K562 (cell line): ENCODE measurements around the gene LOXL4. TPM values are rescaled to one million over a fixed set of nuclear protein-coding genes. Genes with fewer than 3 reads are reported as not detected.

Experiments
- CBFA2T2 ChIP-seq: fragments of 450-650 bp; conservative IDR thresholded peaks from 2 replicates; pipeline ENCODE4 v1.6.1; 2017; ENCODE audit warnings: mild to moderate bottlenecking
- CC2D1A ChIP-seq: fragments of 450-650 bp; IDR thresholded peaks from 2 replicates; pipeline ENCODE4 v1.6.1; 2017; ENCODE audit warnings: mild to moderate bottlenecking
- HDAC2 ChIP-seq: fragments of 450-650 bp; IDR thresholded peaks from 2 replicates; pipeline ENCODE4 v1.6.1; 2016; ENCODE audit warnings: mild to moderate bottlenecking
- HSF4 ChIP-seq: fragments of 250-450 bp; sonication (Bioruptor Pico); IDR thresholded peaks from 2 replicates; pipeline ENCODE4 v2.1.2; 2022; ENCODE audit warnings: mild to moderate bottlenecking, moderate library complexity, borderline replicate concordance
- MAFG ChIP-seq: fragments of 450-650 bp; conservative IDR thresholded peaks from 2 replicates; pipeline ENCODE4 v1.6.1; 2016; ENCODE audit warnings: missing genetic modification characterization, missing compliant biosample characterization
- MTA2 ChIP-seq: fragments of 450-650 bp; IDR thresholded peaks from 2 replicates; pipeline ENCODE4 v1.6.1; 2016; ENCODE audit warnings: low read depth
- NFXL1 ChIP-seq: fragments of 450-650 bp; formaldehyde crosslinking; IDR thresholded peaks from 2 replicates; pipeline ENCODE4 v1.4.0; 2021; ENCODE audit warnings: mild to moderate bottlenecking
- NR1H2 ChIP-seq: sonication (generic); formaldehyde crosslinking; IDR thresholded peaks from 2 replicates; pipeline ENCODE4 v1.4.0; 2020; ENCODE audit warnings: mild to moderate bottlenecking, missing genetic modification reagents
- PHF20 ChIP-seq: fragments of 450-650 bp; IDR thresholded peaks from 2 replicates; pipeline ENCODE4 v1.6.1; 2018; ENCODE audit not compliant: partially characterized antibody
- POLR2AphosphoS5 ChIP-seq: IDR thresholded peaks from 2 replicates; pipeline ENCODE4 v1.6.1; 2011; ENCODE audit warnings: mild to moderate bottlenecking, low read depth, low read length, moderate library complexity; ENCODE audit not compliant: control insufficient read depth, insufficient read depth
- PREB ChIP-seq: sonication (generic); formaldehyde crosslinking; IDR thresholded peaks from 2 replicates; pipeline ENCODE4 v1.8.1; 2023; ENCODE audit warnings: mild to moderate bottlenecking, missing genetic modification reagents
- RCOR1 ChIP-seq, 2 experiments: IDR thresholded peaks; 2 replicates each; pipeline ENCODE4 v1.6.1; 2012; ENCODE audit warnings: low read depth in 2 of 2, low read length in 2 of 2, borderline replicate concordance in 1 of 2, improper control_type of control experiment in 1 of 2
- SAP30 ChIP-seq: fragments of 200-600 bp; sonication (generic); IDR thresholded peaks from 2 replicates; pipeline ENCODE4 v1.6.1; 2012; ENCODE audit warnings: borderline replicate concordance, low read depth, mild to moderate bottlenecking, moderate library complexity, low read length, control low read depth, inconsistent platforms; ENCODE audit not compliant: insufficient read depth, poor library complexity, severe bottlenecking
- TCF3 ChIP-seq: sonication (generic); formaldehyde crosslinking; IDR thresholded peaks from 2 replicates; pipeline ENCODE4 v1.4.0; 2020; ENCODE audit warnings: mild to moderate bottlenecking, missing genetic modification reagents
- TEAD4 ChIP-seq, 2 experiments: sonication (generic) in 1 of 2; formaldehyde crosslinking in 1 of 2; IDR thresholded peaks; 2 replicates each; pipeline versions ENCODE4 v1.6.1 to v1.8.0; 2012 to 2022; ENCODE audit warnings: borderline replicate concordance in 1 of 2, inconsistent platforms in 1 of 2, low read length in 1 of 2, mild to moderate bottlenecking in 1 of 2, missing genetic modification reagents in 1 of 2
- ZBTB33 ChIP-seq: sonication (generic); formaldehyde crosslinking; IDR thresholded peaks from 2 replicates; pipeline ENCODE4 v1.8.1; 2023; ENCODE audit warnings: mild to moderate bottlenecking, missing genetic modification reagents
- ZFX ChIP-seq: sonication (generic); formaldehyde crosslinking; IDR thresholded peaks from 2 replicates; pipeline ENCODE4 v1.8.0; 2022; ENCODE audit warnings: mild to moderate bottlenecking, missing genetic modification reagents, moderate library complexity
- ZNF143 ChIP-seq: sonication (generic); formaldehyde crosslinking; IDR thresholded peaks from 2 replicates; pipeline ENCODE4 v1.9.0; 2022; ENCODE audit warnings: mild to moderate bottlenecking, missing genetic modification reagents
- ZNF24 ChIP-seq: fragments of 450-650 bp; IDR thresholded peaks from 2 replicates; pipeline ENCODE4 v1.6.1; 2016
- ZNF75A ChIP-seq: fragments of 450-650 bp; formaldehyde crosslinking; IDR thresholded peaks from 2 replicates; pipeline ENCODE4 v1.4.0; 2020; ENCODE audit warnings: mild to moderate bottlenecking
- ZNF830 ChIP-seq: fragments of 250-450 bp; sonication (Bioruptor Pico); IDR thresholded peaks from 2 replicates; pipeline ENCODE4 v1.5.0; 2021; ENCODE audit warnings: mild to moderate bottlenecking
- polyA plus RNA-seq, 8 experiments: library from polyadenylated mRNA; depleted of rRNA in 4 of 8; stranded (reverse) in 5 of 8; unstranded in 3 of 8; fragments of >200 nt; fragmentation: Nextera tagmentation in 2 of 8; fragmentation: Illumina TruSeq in 1 of 8; extraction: Ambion mirVana in 2 of 8; extraction: Trizol in 1 of 8; gene quantifications; 2 replicates each; pipeline versions ENCODE4 v1.2.1 to v1.2.3, GENCODE V29; 2011 to 2014; ENCODE audit warnings: inconsistent platforms in 1 of 8, missing spikeins in 1 of 8
- total RNA-seq, 7 experiments: library from RNA; depleted of rRNA in 6 of 7; stranded (reverse); fragments of >200 nt in 6 of 7; fragmentation: Illumina TruSeq in 2 of 7; extraction: Trizol in 2 of 7; gene quantifications; 2 replicates each; pipeline versions ENCODE4 v1.2.1 to v1.2.3, GENCODE V29; 2011 to 2021; ENCODE audit warnings: low replicate concordance in 1 of 7

Gene LOXL4
- total and polyA plus RNA-seq, 9 of the 15 experiments (the other 6 are each of a cell fraction or from before 2014, with no cell fraction given): 0.03 to 0.35 (median 0.05) TPM; not detected in 3

GRCh38 chr10:98226508-98227144, 41.4 kb downstream of the LOXL4 start (continued):
- TF ChIP-seq SAP30: no peak
- no peak for TF ChIP-seq PREB (CRISPR knock-in tag)
- no peak for TF ChIP-seq NFXL1
- 0 out of 2 replicates have a peak, but pooled peaks have one; percentile 27 for TF ChIP-seq HDAC2
- peak; percentile 81 for TF ChIP-seq CBFA2T2
- no peak for TF ChIP-seq ZNF75A (CRISPR knock-in tag)
- peak in 1 of 2 experiments; percentile 42; a peak in 1 of 4 replicates for TF ChIP-seq RCOR1 (IDR thresholded peaks at IDR 0.05; ENCODE audit: borderline replicate concordance in 1 of 2, low read depth in 2 of 2, low read length in 2 of 2)
- peak; percentile 80 for TF ChIP-seq TEAD4 (IDR thresholded peaks at IDR 0.05; ENCODE audit: low read length)
- no peak for TF ChIP-seq TEAD4 (CRISPR knock-in tag; IDR thresholded peaks at IDR 0.05; ENCODE audit: borderline replicate concordance)
- no peak for TF ChIP-seq ZNF143 (CRISPR knock-in tag)
- TF ChIP-seq ZNF24: peak; percentile 45; the same call in 1 of the 2 replicates
- TF ChIP-seq CC2D1A: 0 out of 2 replicates have a peak, but pooled peaks have one; percentile 17
- no peak for TF ChIP-seq MAFG
- no peak for TF ChIP-seq ZNF830
- no peak for TF ChIP-seq PHF20
- TF ChIP-seq ZFX (CRISPR knock-in tag): no peak
- no peak for TF ChIP-seq HSF4 (CRISPR knock-in tag)
- peak; percentile 66 for TF ChIP-seq MTA2
- TF ChIP-seq ZBTB33 (CRISPR knock-in tag): no peak
- peak; percentile 78 for TF ChIP-seq TCF3 (CRISPR knock-in tag)
- no peak for TF ChIP-seq NR1H2
- no peak for TF ChIP-seq POLR2AphosphoS5
